Astrocyte (in vitro differentiated cells and primary cell): Measurements from ENCODE around the gene UBR4.

Experiments used
- EZH2 ChIP-seq: IDR thresholded peaks from 2 replicates; pipeline ENCODE4 v1.6.1; 2012; ENCODE audit warnings: mild to moderate bottlenecking, low read length, inconsistent platforms; ENCODE audit not compliant: insufficient read depth
- TF ChIP-seq, protein P1 (sequence below): IDR thresholded peaks from 2 replicates; pipeline ENCODE4 v1.5.1; 2011; ENCODE audit warnings: low read depth, mild to moderate bottlenecking, inconsistent platforms, low read length, moderate library complexity; ENCODE audit not compliant: insufficient read depth

DNA sequence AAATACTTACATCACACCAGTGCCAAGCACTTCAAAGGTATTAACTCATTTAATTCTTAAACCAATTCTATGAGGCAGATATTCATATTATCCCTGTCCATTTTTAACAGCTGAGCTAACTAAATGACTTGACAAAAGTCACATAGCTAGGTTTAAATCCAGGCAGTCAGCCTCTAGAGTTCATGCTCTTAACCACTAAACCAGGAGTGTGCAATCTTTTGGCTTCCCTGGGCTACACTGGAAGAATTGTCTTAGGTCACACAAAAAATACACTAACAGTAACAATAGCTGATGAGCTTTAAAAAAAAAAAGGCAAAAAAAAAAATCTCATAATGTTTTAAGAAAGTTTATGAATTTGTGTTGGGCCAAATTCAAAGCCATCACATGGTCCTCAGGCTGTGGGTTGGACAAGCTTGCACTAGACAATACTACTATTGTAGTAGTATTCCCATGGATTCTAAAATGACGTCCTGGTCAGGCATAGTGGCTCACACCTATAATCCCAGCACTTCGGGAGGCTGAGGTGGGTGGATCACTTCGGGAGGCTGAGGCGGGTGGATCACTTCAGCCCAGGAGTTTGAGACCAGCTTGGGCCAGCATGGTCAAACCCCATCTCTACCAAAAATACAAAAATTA, 10.0 kb downstream of the UBR4 start:
- TF ChIP-seq, protein P1, sequence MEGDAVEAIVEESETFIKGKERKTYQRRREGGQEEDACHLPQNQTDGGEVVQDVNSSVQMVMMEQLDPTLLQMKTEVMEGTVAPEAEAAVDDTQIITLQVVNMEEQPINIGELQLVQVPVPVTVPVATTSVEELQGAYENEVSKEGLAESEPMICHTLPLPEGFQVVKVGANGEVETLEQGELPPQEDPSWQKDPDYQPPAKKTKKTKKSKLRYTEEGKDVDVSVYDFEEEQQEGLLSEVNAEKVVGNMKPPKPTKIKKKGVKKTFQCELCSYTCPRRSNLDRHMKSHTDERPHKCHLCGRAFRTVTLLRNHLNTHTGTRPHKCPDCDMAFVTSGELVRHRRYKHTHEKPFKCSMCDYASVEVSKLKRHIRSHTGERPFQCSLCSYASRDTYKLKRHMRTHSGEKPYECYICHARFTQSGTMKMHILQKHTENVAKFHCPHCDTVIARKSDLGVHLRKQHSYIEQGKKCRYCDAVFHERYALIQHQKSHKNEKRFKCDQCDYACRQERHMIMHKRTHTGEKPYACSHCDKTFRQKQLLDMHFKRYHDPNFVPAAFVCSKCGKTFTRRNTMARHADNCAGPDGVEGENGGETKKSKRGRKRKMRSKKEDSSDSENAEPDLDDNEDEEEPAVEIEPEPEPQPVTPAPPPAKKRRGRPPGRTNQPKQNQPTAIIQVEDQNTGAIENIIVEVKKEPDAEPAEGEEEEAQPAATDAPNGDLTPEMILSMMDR: no peak
- TF ChIP-seq EZH2: no peak
